GM18951 (cell line): ENCODE data around the gene MDFIC.

Experiments used
- POLR2A ChIP-seq: IDR thresholded peaks from 4 replicates; pipeline ENCODE4 v1.6.1; 2011; ENCODE audit warnings: mild to moderate bottlenecking; ENCODE audit not compliant: insufficient read length, insufficient read depth; ENCODE audit errors: extremely low read depth
- in situ Hi-C: fragments of 300-500 bp; cut with MboI; formaldehyde crosslinking; loops from one replicate; pipeline ENCODE4 v1.12.0; 2022; ENCODE audit warnings: low sequenced_read_pairs, mixed read lengths, inconsistent platforms; ENCODE audit not compliant: unreplicated experiment

MDFIC gene

DNA sequence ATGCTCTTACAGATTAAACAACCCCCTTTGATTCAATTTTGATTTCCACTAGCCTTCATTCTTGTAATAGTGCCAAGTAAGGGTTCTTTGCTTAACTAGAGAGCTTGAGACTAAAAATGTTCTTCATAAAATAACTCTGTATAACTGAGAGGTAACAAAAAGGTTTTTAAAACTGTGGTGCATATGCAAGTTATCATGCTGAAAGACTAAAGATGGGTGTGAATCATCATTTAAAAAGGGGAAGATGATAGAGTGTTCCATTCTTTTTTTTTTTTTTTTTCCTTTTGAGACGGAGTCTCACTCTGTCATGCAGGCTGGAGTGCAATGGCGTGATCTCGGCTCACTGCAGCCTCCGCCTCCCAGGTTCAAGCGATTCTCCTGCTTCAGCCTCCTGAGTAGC lies 11.1 kb downstream of the MDFIC start:
- in situ Hi-C loops: no loop called here
- TF ChIP-seq POLR2A: no peak

DNA sequence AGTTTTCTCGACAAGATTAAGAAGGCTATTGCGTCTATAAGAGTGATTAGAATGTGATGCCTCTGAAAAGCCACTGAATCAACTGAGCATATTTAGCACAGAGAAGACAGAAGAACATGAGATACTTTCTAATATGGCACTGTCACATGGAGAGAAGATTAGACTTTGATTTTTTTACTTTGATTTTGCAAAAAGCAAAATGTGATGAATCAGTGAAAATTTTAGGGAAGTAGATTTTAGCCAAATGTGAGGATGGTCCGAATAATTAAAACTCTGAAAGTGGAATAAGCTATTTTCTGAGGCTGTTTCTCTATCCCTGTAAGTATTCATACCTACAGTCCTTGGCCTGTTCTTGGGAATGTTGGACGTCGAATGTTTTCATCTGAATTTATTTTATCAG lies 11.8 kb downstream of the MDFIC start:
- TF ChIP-seq POLR2A: no peak
- in situ Hi-C loops: no loop called here

DNA sequence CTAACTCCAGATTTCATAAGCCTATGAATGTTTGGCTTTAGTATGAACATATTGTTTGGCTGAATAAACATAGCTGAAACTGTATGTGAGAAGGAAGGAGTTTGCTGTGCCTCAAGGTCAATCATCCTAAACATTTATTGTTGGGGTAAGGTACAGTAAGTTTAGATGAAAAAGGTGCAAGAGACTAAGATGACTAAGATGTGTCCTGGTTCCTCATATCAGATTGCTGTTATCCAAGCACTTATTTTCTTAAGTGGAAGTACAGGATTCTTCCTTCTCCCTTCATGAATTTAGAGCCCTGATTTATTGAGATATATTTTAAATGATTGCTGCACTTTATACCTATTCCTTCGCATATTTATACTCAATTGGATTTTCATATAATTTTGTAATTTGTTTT lies 12.2 kb downstream of the MDFIC start:
- no peak for TF ChIP-seq POLR2A
- in situ Hi-C loops: no loop called here

DNA sequence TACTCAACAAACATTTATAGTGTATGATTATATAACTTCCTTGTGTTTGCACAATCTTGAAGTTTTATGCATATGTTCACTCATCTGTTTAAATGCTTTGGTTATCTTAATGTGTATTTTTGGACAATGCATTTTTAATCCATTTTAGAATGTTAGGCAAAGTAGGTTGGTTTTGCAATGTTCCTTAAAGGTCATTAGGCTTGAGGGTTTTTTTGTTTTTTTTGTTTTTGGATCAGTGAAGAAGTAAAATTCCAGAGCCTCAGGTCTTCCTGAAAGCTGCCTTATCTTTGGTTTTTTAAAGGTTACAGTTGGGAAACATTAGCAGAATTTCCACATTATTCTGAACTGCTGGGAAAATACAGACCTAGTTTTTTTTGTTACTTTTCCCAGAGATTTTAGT lies 12.8 kb downstream of the MDFIC start:
- in situ Hi-C loops: no loop called here
- no peak for TF ChIP-seq POLR2A

DNA sequence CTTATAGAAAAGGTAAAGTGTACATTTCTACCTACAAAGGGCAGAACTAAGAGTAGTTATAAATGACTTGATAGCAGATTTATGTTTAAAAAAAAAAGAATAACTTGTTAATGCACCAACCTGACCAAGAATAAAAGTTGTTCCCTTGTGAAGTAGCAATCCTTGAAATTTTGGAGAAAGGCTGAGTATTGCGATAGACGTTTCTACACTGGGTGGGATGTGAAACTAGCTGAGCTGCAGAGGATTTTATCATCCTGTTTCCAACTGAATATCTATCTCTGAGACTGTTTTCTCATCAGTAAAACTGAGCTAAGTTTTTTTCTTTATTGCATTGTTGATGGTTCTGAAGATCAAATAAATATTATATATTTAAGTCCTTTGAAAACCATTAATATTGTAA lies 14.6 kb downstream of the MDFIC start:
- no peak for TF ChIP-seq POLR2A
- in situ Hi-C loops: no loop called here

DNA sequence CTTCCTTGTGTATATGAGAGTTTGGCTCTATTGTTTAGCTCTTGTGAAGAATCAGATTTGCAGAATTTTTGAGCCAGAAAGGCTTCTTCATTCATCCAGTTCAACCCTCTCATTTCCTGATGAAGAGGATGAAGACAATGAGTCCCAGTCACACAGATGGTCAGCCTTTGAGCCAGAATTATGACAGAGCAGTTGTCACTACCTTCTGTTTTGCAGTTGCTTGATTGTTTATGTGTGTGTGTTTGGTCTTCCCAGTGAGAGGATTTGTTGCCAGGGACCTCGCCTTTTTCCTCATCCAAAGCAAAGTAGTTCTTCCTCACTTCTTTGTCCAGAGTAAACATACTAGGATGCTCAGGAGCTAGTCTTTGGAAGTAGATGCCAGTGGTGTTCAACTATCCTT lies 15.6 kb downstream of the MDFIC start:
- in situ Hi-C loops: no loop called here
- no peak for TF ChIP-seq POLR2A

DNA sequence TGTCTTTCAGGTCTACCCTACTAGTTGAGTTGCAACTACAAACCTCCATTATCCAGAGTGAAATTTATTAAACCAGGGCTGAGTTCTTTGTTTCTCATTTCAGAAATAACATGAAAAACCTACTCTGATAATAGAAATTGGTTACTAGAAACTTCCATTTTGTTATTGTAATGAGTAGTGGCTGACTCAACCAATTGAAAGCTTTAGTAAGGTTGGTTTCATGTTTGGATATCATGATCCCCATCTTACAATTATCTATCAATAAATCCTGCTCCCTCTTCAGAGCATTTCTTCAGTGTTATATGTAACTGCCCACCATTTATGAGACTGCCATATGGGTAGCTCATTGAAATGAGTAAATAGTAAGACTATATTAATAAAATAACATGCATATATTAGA lies 16.9 kb downstream of the MDFIC start:
- in situ Hi-C loops: no loop called here
- TF ChIP-seq POLR2A: no peak

DNA sequence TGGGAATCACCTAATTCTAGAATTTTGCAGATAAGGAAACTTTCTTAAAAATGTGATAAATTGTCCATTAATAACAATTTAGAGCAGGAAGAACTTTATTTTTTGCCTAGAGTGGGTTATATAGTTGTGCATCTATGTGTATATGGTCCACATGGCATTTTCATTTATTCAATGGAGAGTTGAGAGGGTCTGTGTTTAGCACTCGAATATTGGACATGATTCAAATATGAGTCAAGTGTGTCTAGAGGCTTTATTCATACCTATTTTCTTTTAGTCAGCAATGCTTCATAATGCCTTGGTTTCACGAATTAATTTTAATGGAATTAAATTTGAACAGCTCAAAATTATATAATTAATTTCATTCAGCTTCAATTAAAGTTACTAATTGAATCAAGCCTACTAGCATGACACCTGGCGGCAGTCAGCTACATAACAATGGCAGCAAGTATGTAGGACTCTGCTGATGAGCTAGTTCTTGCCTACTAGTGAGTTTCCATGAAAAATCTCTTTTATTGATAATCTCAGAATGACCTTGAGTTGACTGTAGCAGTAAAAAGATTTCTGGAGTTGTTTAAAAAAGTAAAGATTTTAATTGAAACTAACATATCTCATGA lies 17.7 kb downstream of the MDFIC start:
- TF ChIP-seq POLR2A: no peak
- in situ Hi-C loops: no loop called here

DNA sequence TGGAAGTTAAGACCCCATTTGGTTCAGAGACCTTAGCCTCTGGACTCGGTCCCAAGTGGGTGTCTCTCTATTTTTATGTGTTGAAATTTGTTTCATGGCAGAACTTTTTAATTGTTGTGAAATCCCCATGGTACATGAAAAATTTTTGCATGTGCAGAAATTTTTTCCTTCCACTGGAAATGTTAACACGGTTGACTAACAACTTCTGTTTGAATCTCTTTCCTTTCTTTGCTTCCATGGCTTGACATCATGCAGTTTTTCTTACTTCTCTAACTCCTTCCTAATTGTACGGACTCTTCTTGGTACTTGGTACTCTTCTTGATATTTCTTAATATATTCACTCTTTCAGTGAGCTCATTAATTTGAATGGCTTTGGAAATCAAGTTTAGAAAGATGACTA lies 18.3 kb downstream of the MDFIC start:
- in situ Hi-C loops: no loop called here
- no peak for TF ChIP-seq POLR2A

DNA sequence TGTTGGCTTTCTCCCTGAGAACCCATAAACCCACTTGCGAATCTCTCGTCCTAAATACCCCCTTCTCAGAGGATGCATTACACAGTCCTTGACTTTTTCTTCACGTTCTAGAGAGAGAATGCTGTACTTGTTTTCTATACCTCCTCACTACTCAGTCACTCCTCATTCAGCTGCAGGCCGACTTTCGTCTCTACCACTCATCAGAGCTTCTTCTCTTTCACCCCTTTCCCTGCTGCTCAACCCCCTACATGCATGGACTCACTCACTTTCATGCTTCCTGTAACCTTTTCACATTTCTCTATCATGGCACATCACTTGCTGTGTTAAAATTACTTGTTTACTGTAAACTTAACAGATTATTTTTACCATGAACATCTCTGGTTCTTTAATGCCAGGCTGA lies 19.8 kb downstream of the MDFIC start:
- in situ Hi-C loops: no loop called here

DNA sequence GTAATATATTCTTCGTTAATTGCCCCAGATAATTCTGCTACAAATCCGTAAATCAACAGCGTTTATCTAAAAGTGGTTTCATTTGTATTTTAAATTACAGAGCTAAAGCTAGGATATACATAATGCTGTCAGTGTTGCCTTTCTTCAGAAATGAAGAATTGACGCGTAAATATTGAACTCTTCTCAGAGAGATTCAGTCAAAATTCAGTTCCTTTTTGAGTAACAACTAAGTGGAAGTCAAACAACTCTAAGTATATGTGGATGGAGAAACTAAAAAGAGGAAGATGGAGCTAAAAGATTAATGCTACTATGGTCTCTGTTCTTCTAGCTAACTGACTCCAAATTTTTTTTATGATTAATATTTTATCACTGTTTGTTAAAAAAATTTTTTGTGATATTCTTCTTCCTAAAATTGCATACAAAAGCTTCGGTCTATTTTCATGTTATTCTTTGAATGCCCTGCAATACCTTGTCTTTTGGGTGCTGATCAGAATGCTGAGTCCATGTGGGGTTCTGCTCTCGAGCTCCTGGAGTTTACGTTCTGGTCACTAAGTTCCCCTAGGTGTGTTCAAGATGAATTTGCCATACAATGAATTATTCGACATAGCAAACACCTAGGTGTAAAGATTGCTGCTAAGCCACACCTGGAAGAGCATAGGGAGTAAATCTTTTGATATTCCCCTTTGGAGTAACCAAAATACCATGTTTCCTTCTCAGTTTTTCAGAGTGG lies 20.7 kb downstream of the MDFIC start:
- TF ChIP-seq POLR2A: no peak
- in situ Hi-C loops: no loop called here

More for the DNA sequence above, 19.8 kb downstream of the MDFIC start:
- TF ChIP-seq POLR2A: no peak

DNA sequence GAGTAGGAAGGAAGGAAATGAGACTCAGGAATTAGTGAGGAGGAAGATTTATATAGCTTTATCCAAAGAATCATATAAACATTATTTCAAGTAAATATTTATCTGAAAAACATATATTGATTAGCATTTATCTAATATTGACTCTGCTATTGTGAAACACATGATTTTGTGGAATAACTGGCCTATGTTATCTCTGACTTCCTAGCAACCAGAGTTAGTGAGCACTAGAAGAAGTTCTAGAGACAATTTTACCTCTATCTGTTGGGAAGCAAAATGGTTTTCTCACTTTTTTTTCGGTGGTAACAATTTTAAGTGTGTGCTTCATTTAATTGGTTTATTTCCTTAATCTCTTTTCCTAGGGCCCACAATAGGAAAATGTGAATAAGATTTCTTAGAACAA lies 21.6 kb downstream of the MDFIC start:
- no peak for TF ChIP-seq POLR2A
- in situ Hi-C loops: no loop called here

DNA sequence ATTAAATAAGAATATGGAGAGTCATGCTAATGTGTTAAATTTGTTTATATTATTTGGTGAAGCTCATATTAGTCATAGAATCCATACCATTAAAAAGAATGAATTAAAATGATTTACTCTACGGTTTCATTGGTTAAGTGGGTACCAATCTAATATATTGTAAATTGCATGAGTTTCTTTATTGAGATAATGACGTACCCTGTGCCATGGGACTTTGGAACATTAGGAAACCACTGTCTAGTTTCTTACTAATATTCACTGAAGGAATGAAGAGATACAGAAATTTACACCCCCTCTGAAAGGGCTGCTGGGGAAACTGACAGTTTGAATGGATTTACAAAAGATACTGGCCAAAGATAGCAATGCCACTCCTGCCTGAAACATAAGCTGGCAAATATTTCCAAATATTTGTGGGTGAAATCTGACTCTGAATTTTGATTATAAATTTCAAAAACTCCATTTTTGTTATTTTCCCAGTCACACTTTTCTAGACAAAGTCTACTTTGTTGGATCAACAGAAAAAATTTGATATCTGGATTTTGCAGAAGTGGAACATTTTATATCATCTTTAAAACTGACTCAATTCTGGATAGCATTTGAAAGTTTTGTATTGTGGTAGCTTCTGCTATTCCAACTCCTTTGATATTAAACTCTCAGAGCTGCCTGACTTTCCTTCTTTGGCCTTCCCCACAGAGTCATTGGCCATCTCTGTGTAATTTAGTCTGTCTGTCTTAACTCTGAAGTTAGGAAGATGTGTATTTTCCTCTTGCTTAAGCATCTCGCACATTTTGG lies 22.3 kb downstream of the MDFIC start:
- no peak for TF ChIP-seq POLR2A
- in situ Hi-C loops: no loop called here
